ENCODE results near the gene KRI1.

The KRI1 gene

DNA sequence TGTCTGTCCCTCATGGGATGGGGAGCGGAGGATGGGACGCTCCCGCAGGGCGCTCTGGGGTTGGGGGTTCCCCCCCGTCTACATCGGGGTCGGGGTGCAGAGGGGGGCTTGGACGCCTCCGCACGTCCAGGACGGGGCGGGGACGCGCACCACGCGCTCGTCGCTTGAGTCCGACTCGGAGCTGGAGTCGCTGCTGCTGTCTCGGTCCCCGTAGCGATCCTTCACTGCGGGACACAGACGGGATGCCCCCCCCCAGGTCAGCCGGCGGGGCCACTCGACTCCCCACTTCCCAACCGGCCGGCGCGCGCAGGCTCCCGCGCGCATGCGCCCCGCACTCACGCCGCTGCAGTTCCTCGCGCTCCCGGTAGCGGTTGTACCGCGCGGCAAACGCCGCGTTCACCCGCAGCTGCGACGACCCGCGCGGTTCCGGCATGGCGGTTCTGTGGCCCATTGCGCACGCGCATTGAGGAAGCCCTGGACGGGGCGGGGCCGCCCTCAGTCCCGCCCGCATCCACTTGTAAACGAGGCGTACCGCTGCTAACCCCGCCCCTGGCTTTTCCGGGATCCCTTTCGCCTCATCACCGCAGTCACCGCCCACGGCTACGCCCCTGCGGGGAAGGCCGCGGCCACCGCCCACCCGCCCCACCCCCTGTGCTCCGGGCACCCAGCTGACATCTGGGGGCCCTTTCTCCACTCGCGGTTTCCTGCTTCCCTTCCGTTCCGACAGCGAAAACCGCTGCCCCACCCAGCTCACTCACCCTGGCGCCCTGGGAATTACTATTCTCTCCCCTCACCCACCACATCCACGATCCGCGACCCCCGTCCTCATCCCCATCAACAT, at the start of gene KRI1:
TSS of gene KRI1 (minus strand) at position 444 of the 841 bp plus-strand sequence. CDS start at position 433, 11 bp downstream.
- peak; percentile 99 for DNase-seq

DNA sequence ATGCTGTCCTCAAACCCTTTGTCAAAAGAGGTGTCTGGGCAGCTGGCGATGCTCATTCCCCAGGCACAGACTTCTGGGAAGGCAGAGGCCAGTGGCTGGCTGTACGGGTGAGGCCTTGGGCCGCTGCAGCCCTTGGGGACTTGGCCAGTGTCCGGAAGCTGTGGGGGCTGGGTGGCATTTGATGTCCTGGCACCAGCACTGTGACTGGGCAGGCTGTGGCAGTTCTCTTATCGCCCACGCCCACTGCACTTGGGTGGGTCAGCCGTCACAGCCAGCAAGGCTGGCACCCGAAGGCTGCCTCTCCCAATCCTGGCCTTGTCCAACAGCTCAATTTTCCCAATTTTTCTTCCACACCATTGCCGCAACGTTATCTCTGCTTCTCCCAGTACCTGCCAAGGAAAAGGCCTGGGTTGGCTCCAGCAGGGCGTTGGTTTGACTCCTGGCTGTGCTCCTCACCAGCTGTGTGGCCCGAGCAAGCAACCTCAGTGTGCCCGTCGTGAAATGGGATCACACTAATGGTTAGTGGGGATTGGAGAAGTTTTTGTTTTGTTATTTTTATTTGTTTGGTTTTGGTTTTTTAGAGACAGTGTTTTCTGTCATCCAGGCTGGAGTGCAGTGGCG, 46.8 kb upstream of the KRI1 start:
- no peak for DNase-seq

DNA sequence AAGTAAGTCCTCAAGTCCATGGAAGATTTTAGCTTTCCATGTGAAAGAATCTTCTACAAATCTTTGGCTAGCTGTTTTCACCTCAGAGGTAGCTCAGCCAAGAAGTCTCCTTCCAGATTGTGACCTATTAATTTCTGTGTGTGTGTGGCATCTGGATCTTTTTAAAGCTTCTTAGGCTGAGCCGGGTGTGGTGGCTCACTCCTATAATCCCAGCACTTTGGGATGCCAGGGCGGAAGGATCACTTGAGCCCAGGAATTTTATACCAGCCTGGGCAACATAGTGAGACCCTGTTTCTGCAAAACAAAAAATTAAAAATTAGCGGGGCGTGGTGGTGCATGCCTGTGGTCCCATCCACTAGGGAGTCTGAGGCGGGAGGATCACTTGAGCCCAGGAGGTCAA, 46.1 kb upstream of the KRI1 start:
- no peak for DNase-seq

DNA sequence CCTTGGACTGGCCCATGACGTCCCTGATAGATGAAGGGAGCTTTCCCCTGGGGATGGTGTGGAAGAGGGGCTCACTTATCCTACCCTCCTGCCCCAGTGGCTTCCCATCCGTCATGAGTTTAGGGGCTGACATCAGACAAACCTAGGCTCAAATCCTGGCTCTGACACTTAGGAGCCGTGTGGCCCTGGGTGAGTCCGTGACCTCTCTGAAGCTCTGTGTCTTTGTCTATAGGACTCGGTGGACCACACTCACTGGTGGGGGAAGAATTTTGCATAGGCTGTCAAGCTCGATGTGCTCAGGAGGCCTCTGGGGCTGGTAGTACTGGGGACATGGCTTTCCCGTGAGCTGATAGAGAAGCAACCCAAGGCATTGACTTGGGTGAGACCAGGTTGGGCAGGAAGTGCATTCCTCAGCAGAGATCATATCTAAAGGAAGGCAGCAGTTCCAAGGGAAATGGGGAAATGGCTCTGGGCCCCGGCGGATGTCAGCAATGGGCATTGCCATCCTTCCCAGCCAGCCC, 38.7 kb upstream of the KRI1 start:
- peak in 1 of 2 experiments; percentile 19 for DNase-seq

DNA sequence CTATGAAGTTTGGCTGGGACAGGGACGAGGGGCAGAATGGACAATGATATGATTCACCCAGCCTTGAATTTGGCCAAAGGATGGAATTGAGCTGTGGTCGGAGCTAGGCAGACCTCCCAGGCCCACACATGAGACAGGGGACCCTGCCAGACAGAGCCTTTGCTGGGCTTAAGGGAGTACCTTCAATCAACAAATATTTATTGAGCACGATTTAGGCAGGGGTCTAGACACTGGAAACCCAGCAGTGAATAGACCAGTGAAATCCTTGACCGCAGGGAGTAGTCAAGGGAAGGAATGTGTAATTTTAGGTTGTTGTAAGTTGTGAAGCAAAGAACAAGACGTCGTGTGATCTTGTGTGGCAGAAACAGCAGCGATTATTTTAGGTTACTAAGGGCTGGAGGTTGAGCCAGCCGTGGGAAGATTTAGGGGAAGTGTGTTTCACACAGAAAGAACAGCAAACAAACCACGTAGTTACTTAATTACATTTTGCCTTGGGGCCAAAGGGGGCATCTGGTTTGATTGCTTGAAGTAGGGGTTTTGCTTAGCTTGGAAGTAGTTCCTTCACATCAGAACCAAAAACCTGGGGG, 38.2 kb upstream of the KRI1 start:
- DNase-seq: peak; percentile 22 to 30

DNA sequence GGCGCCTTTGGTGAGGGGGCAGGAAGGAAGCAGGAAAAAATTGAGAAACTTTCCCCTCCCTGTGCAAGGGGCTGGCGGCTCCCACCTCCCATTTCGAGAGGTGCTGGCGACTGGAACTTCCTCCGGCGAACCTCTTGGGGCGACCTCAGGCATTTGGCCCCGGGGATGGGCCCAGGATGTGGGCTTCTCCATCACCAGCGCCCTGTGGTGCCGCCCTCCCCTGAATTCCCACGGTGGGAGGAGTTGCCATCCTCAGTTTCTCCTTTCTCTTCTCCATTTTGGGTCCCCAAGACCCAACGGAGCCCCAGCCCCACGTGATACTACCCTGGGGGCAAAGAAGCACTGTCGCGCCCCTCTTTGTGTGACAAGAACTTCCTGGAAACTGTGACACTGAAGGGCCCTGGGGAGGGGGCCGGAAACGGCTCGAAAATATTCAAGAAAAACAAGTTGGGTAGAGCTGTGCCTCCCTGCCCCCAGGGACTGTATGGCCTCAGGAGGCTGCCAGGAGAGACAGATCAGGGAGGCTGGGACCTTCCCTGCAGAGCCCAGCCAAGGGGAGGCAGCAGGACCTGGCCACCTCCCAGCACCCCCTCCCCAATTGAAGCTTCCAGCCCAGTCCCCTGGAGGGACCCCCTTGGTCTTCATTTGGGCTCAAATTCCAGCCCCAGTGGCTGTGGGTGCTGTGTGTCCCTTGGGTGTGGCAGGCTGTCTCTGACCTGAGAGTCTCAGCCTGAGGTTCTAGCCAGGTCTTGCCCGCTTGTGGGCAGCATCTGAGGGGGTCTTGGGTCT, 37.5 kb upstream of the KRI1 start:
- DNase-seq: peak; percentile 67 to 77

DNA sequence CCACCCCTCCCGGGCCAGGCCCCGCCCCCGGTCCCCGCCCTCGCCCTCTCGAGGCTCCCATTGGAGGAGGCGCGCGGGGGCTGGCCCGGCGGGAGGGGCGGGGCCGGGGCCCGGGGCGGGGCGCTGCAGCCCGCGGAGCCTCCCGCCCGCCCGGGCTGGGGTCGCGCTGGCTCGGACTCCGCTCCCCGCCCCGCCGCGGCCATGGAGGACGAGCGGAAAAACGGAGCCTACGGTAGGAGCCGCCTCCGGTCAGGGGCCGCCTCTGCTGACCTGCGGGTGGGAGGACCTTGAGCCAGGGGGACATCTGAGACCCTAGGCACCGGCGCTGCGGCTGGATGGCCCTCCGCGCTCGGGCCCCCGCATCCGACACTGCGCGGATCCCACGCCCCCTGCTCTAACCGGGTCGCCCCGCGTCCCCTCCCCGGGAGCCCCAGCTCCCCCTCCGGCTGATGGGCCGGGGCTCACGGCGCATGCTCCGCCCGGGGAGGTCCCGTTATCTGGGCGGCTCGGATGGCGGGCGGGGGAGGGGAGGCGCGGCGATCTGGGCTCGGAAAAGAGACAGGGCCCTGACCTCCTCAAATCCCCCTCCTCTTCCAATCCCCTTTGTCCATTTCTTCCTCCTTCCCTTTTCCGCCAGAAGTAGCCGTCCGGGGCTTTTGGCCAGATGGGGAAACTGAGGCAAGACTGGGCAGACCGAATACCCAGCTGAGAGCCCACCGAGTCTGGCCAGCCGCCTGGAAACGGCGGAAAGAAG, 36.7 kb upstream of the KRI1 start:
- peak; percentile 89 to 92 for DNase-seq

DNA sequence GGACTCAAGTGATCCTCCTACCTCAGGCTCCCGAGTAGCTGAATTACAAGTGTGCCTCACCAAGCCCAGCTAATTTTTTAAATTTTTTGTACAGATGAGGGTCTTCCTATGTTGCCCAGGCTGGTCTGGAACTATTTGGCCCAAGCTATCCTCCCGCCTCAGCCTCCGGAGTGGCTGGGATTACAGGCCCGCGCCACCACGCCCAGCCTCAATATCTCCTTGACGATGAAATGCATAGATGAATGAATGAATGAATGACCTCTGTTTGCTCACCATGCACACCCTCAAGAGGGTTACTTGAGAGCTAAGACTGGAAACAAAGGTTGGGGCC, 36.2 kb upstream of the KRI1 start:
- no peak for DNase-seq

DNA sequence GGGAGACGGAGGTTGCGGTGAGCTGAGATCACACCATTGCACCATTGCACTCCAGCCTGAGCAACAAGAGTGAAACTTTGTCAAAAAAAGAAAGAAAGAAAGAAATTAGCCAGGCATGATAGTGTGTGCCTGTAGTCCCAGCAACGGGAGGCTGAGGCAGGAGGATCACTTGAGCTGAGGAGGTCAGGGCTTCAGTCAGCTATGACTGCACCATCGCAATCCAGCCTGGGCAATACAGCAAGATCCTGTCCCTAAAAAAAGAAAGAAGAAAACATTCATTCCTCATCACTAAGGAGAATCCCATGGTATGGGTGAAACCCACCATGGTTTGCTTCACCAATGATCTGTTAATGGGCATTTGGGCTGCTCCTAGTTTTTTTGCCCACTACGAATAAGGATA, 34.3 kb upstream of the KRI1 start:
- no peak for DNase-seq

DNA sequence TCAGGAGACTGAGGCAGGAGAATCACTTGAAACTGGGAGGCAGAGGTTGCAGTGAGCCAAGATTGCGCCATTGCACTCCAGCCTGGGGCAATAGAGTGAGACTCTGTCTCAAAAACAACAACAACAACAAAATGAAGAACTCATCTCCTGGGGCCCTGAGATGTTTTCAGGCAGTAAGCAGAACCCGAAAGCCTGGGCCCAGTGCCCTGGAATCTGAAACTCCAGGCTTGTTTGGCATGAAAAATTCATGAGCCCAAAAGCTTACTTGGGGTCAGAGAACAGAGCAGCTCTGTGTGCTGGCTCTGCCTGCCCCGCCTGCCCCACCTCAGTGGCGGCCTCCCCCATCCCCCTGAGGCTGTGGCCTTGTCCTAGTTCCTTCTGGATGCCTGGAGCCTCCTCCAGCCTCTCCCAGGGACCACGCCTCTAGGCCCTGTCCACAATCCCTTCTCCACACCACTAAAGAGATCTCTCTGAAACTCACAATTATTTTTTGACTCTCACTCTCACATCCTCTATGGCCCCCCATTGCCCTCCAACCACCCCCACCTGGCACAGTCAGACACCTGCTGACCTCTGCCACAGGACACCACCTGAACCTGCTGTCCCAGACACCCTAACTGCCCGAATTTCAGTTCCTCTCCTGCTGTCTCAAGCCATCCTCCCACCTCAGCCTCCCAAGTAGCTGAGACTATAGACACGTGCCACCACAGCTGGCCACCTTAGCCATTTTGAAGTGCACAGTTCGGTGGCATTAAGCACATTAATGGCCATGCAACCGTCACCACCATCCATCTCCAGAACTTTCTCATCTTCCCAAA, 28.2 kb upstream of the KRI1 start:
- no peak for DNase-seq

DNA sequence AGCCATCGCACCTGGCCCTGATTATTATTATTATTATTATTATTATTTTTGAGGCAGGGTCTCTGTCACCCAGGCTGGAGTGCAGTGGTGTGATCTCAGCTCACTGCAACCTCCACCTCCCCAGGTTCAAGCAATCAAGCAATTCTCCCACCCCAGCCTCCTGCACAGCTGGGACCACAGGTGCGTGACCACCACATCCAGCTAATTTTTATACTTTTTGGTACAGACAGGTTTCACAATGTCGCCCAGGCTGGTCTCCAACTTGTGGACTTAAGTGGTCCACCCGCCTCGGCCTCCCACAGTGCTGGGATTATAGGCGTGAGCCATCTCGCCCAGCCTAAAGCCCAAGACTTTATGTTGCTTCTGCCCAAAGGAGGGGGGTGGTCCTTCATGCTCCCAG, 27.3 kb upstream of the KRI1 start:
- DNase-seq: no peak

DNA sequence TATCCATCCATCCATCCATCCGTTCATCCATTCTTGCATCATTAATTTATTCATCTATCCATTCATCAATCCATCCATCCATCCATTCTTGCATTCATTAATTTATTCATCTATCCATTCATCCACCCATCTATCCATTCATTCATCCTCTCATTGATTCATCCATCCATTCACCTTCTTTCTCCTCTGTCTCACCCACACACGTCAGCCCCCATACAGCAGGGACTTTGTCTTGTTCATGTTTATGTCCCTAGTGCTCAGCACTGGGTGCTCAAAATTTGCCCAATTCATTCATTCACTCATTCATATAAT, 22.0 kb upstream of the KRI1 start:
- no peak for DNase-seq

DNA sequence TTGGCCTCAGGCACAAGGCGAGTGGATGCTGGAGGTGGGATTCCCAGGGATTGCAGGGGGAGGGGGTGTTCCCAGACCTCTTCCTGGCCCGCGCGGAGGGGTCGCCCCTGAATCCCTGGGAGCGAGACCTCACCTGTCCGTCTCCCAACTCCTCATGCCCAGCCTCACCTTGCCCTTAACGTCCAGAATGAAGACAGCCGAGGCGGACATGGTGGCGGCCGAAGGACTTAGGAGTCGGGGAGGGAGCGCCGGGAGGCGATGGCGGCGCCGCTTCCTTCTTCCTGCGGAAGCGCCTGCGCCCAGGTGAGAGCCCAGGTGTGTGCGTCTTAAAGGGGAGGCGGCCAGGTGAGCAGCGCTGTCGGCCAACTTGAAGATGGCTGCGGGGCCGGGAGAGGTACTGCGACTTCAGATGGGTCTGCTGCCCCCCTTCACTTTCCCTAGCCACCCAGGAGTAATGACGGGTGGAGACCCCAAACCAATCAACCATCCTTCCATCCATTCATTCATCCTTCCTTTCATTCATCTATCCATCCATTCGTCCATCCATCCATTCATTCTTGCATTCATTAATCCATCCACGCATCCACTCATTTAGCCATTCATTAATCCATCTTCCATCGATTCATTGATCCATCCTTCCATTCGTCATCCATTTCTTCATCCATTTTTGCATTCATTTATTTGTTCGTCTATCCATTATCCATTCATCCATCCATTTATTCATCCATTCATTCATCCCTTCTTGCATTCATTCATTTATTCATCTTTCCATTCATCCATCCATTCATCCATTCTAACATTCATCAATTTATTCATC, 21.4 kb upstream of the KRI1 start, which contains the start of gene AP1M2:
TSS of gene AP1M2 (minus strand) at position 291 of the 817 bp plus-strand sequence. CDS start at position 210, 81 bp downstream.
- no peak for DNase-seq

DNA sequence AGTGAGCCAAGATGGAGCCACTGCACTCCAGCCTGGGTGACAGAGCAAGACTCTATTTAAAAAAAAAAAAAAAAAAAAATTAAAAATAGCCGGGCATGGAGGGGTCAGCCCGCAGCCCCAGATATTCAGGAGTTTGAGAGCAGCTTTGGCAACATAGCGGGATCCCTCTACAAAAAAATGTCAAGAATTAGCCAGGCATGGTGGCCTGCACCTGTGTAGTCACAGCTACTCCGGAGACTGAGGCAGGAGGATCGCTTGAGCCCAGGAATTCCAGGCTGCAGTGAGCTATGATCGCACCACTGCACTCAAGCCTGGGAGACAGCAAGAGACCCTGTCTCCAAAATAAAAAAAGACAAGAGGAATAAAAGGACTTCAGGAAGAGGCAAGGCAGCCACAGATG, 20.6 kb upstream of the KRI1 start:
- no peak for DNase-seq

DNA sequence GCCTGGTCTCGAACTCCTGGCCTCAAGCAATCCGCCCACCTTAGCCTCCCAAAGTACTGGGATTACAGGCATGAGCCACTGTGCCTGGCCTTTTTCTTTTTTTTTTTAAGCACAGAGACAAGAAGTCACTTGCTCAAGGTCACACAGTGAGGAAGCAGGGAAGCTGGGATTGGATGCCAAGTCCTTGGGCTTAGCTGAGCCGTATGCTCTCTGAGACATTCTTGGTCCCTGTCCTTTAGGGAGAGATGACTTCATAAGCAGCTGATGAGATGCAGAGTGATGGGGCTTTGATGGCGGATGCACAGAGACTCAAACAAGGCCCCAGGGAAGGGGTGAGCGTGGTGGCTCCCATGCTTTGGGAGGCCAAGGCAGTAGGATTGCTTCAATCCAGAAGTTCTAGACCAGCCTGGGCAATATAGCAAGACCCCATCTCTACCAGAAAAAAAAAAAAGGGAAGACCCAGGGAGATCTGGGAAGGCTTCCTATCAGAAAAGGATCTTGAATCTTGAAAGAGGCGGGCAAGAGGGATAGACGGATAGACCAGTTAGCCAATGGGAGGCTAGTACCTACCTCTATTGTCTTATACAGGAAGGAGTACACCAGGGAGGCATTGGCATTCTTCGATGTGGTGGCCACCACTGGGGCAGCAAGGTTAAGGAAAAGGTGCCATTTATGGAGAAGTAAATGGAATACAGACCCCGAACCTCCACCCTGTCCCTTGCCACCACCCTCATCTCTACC, 17.4 kb upstream of the KRI1 start:
- no peak for DNase-seq

DNA sequence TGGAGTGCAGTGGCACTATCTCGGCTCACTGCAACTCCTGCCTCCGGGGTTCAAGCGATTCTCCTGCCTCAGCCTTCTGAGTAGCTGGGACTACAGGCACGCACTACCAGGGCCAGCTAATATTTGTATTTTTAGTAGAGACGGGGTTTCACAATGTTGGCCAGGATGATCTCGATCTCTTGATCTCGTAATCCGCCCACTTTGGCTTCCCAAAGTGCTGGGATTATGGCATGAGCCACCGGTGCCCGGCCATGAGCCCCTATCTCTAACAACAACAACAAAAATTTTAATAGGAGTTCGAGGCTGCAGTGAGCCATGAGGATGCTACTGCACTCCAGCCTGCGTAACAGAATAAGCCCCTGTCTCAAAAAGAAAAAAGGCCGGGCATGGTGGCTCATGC, 16.3 kb upstream of the KRI1 start:
- no peak for DNase-seq

DNA sequence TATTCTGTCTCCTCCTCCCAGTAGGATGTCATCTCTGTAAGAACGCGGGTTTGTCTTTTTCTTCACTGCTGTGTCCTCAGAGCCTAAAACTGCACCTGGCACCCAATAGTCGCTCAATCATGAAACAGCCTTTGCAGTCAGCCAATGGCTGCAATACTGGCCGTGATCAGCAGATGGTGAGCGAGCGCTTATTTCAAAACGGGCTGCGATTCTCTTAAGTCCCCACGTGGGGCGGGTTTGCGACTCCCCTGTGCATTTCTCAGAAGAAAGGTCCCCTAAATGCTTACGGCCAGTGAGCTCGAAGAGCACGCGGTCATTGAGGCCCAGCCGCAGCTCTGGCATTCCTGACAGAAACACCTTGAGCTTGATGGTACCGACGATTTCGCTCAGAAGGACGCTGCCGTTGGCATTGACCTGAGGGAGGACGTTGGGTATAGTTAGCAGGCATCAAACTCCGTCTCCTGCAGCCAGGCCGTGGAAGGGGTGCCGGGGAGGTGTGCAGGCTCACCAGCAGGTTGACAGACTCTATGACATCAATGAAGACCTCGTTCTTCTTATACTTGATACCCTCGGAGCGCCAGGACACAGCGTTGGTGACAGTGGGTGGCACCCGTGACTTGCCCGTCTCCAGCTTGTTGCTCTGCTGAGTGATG, 15.3 kb upstream of the KRI1 start:
- peak; percentile 95 for DNase-seq

DNA sequence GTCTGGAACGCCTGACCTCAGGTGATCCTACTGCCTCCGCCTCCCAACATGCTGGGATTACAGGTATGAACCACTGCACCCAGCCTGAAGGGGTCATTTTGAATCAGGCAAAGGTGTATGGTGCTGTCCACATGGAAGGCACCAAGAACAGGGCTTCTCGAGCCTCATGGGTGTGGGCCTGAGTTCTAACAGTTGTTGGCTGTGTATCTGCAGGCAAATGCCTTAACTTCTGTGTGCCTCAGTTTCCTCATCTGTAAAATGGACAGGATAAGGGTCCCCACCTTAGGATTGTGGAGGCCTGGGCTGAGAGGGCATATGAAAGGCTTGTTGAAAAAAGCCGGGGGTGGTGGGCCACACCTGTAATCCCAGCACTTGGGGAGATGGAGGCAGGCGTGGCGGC, 12.1 kb upstream of the KRI1 start:
- DNase-seq: no peak

DNA sequence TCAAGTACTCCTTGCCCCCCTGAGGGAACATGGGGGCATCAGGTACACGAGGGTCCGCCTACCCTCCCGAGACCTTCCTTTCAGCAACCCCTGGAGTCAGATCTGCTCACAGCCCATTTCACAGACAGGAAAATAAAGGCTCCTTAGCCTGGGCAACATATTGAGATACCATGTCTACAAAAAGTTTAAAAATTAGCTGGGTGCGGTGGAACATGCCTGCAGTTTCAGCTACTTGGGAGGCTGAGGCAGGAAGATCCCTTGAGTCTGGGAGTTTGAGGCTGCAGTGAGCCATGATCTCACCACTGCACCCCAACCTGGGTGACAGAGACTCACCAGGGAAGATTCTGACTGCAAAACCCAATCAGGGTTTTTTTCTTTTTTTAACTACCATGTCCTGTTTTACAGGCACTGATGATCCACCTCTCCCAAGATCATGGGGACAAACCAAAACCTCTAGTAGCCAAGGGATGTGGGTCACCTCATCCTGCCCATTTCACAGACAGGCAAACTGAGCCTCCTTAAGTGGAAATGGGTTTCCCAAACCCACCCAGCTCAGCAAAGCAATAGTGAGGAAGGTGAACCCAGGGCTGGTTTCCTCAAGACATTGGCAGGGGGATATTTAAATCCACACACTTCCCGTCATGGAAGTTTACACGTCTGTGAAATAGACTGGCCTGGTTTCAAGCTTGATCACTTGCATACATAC, 9.4 kb upstream of the KRI1 start:
- DNase-seq: no peak
